ELR (cell line): ENCODE measurements around the gene BYSL.
A peak's percentile ranks its signal among the peaks of the same experiment; 100 is the strongest.
"Not testable (repeated sequence)": the region's sequence is repeated elsewhere in the genome, so short reads cannot be mapped to it uniquely, and the experiment has no call there.

Source experiments
- DNase-seq: peaks from one replicate; pipeline ENCODE4 v3.0.0-alpha.2; 2015; ENCODE audit warnings: low read depth

The BYSL gene

GRCh38 chr6:41942067-41942851 lies 21.0 kb downstream of the BYSL start:
- peak; percentile 89 for DNase-seq

DNA sequence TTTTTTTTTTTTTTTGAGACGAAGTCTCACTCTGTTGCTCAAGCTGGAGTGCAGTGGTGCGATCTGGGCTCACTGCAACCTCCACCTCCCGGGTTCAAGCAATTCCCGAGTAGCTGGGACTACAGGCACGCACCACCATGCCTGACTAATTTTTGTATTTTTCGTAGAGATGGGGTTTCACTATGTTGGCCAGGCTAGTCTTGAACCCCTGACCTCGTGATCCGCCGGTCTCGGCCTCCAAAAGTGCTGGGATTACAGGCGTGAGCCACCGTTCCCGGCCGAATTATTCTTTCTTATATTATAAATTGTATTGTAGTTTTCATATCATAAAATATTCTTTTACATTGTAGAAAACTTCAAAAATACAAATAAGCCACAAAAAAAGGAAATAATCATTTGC lies 21.6 kb downstream of the BYSL start:
- DNase-seq, result not testable (repeated sequence)

- DNase-seq, result no peak
Observed at GRCh38 chr6:41943456-41943855, 22.2 kb downstream of the BYSL start.

DNA sequence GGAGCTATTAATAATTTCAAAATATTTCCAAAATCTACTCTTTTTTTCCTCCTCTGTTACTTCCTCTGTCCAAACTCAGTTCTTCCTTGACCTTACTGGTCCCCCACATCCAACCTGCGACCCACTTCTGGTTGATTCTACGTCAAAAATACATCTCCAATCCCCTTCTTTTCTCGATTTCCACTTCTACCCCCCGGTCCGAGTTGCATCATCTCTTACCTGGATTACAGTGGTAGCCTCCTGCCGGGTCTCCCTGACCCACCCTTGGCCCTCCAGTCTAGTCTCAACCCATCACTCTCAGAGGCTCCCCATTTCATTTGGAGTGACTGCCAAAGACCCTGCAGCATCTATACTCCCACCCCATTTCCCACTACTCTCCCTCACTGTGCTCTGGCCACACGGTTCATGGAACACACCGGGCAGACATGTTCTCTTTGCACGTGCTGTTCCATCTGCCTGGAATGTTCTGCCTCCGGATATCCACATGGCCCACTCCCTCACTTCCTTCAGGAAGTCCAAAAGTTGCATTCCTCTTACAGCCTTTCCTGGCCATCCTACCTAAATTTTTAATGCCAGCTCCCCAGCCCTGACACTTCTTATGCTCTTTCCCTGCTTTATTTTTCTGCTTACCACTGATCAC lies 26.4 kb downstream of the BYSL start:
- DNase-seq, result no peak

GRCh38 chr6:41954668-41955067 lies 33.4 kb downstream of the BYSL start:
- DNase-seq, result no peak

DNA sequence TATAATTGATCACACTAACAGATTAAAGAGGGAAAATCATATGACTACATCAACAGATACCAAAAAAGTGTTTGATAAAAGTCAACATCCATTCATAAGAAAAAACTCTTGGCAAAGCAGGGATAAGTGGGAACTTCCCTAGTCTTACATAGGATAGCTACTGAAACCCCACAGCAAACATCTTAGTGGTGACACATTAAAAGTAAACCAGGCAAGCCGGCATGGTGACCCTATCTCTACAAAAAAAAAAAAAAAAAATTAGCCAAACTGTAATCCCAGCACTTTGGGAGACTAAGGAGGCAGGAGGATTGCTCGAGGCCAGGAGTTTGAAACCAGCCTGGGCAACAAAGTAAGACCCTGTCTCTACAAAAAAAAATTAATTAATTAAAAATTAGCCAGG lies 34.1 kb downstream of the BYSL start:
- DNase-seq, result no peak

- no peak for DNase-seq
Observed at GRCh38 chr6:41957117-41957516, 35.8 kb downstream of the BYSL start.

DNA sequence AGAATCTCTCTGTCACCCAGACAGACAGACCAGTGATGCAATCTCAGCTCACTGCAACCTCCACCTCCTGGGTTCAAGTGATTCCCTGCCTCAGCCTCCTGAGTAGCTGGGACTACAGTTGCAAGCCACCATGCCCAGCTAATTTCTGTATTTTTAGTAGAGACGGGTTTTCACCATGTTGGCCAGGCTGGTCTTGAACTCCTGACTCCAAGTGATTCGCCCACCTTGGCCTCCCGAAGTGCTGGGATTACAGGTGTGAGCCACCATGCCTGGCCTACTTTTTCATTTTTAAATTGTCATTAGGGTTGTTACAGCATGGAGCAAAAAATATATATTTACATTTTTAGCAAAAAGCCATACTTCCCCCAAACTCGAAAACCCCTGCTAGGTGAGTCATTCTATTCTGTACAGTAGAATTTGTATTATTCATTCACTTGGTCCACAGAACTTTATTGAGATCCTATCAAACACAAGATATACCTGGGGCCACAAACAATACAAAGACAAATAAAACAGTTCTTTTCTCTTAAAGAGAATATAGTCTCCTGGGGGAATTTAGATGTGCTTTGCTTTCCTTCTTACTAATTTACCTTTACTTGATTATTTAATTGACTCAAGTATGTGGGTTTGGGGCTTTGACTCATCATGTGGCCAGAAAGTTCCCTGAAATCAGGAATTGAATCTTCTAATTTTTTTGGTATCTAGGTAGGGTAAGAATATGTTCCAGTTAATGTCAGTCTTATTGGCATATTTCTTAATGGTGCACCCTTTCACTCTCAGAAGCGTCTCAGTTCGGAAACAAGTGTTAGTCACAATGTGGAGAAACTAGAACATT lies 36.9 kb downstream of the BYSL start:
- peak; percentile 30 for DNase-seq

GRCh38 chr6:41960028-41960427 lies 38.7 kb downstream of the BYSL start:
- DNase-seq, result no peak

DNA sequence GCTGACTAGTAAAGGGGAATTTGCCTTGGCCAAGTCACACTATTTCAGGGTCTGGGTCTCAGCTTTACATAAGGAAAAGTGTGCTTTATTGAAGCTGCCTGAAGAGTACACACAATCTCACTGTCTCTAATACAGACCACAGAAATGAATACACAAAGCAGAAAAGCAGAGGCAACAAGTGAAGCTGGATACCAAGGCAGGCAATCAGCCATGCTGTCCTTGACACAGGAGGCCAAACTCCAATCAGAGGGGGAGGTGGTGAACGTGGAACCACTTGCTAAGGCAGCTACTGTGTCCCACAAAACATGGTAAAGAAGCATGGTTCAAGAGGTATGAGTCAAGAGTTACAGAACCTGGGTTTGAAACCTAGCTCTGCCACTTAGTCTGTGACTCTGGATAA lies 42.1 kb downstream of the BYSL start:
- DNase-seq, result no peak

GRCh38 chr6:41964201-41964887 lies 43.0 kb downstream of the BYSL start:
- no peak for DNase-seq

- no peak for DNase-seq
Observed at GRCh38 chr6:41965429-41966213, 44.3 kb downstream of the BYSL start.

- peak; percentile 41 for DNase-seq
Observed at GRCh38 chr6:41966214-41966920, 45.1 kb downstream of the BYSL start.

DNA sequence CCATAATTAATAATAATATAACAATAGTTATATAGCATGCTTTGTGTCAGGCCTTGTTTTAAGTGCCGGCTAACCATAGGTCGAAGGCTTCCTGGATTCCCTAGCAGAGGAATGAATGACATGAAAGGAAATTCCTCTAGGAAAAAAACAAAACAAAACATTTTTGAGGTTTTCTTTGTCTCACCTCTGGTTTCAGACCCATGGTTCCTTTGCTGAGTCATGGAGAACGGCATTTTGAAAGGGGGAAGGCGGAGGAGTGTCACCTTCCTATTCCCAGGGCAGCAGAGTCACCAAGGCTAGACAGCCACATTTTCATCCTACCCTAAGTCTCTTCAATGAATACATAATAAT lies 45.6 kb downstream of the BYSL start:
- peak; percentile 91 for DNase-seq

- peak; percentile 74 for DNase-seq
Observed at GRCh38 chr6:41967312-41968287, 46.3 kb downstream of the BYSL start.

GRCh38 chr6:41970436-41970846 lies 49.1 kb downstream of the BYSL start:
- DNase-seq, result peak; percentile 74

DNA sequence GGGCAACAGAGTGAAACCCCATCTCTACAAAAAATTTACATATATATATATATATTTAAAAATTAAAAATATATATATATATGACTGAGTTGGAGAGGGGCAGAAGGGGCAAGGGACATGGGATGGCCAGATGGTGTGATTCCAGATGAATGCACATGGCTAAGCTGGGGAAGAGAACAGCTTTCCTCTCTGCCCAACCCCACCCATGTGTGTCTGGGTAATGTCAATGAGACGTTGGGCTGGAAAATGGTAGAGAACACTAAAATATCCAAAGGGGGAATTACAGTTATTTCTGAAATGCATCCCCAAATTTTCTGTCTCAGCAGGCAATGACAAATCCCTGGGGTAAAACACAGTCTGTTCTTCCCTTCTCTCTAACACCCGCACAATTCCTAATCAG lies 51.5 kb downstream of the BYSL start:
- no peak for DNase-seq

GRCh38 chr6:41974281-41974825 lies 53.1 kb downstream of the BYSL start:
- no peak for DNase-seq

GRCh38 chr6:41975276-41975675 lies 54.0 kb downstream of the BYSL start:
- DNase-seq, result no peak
